HepG2 (cell line): Measurements from ENCODE around the gene UBR1. TPM values are rescaled to one million over a fixed set of nuclear protein-coding genes. Genes with fewer than 3 reads are reported as not detected.

Experiments used
- AKAP8 ChIP-seq: sonication (generic); formaldehyde crosslinking; IDR thresholded peaks from 2 replicates; pipeline ENCODE4 v1.5.1; 2020; ENCODE audit warnings: mild to moderate bottlenecking, missing genetic modification reagents
- FOSL1 ChIP-seq: sonication (generic); formaldehyde crosslinking; IDR thresholded peaks from 2 replicates; pipeline ENCODE4 v1.9.0; 2021; ENCODE audit warnings: missing genetic modification reagents, borderline replicate concordance
- FOXK2 ChIP-seq: fragments of 450-650 bp; IDR thresholded peaks from 2 replicates; pipeline ENCODE4 v1.6.1; 2016
- FOXP1 ChIP-seq, 2 experiments: fragments of 450-650 bp in 1 of 2; IDR thresholded peaks; 2 replicates each; pipeline ENCODE4 v1.6.1; 2017 to 2018; ENCODE audit warnings: antibody characterized with exemption in 1 of 2
- HNF4A ChIP-seq: sonication (generic); formaldehyde crosslinking; IDR thresholded peaks from 2 replicates; pipeline ENCODE4 v1.4.0; 2020; ENCODE audit warnings: missing genetic modification reagents
- HNRNPUL1 ChIP-seq: fragments of 200-400 bp; formaldehyde crosslinking; IDR thresholded peaks from 2 replicates; pipeline ENCODE4 v1.6.1; 2017; ENCODE audit warnings: low read depth, mild to moderate bottlenecking, low read length, moderate library complexity
- NCOR1 ChIP-seq: fragments of 200-600 bp; sonication (generic); IDR thresholded peaks from 2 replicates; pipeline ENCODE4 v1.7.0; 2017; ENCODE audit warnings: antibody characterized with exemption, low read length, borderline replicate concordance
- NR1H2 ChIP-seq: sonication (generic); formaldehyde crosslinking; IDR thresholded peaks from 2 replicates; pipeline ENCODE4 v1.8.1; 2022; ENCODE audit warnings: low read depth, missing genetic modification reagents, borderline replicate concordance
- PHF5A ChIP-seq: IDR thresholded peaks from one replicate; pipeline ENCODE4 v1.6.1; 2018; ENCODE audit warnings: low read depth, missing genetic modification reagents; ENCODE audit not compliant: unreplicated experiment
- SALL2 ChIP-seq: sonication (generic); formaldehyde crosslinking; IDR thresholded peaks from 2 replicates; pipeline ENCODE4 v1.8.1; 2023; ENCODE audit warnings: mild to moderate bottlenecking, missing genetic modification reagents, inconsistent platforms
- SMARCC2 ChIP-seq: fragments of 450-650 bp; IDR thresholded peaks from 2 replicates; pipeline ENCODE4 v1.6.1; 2017; ENCODE audit warnings: antibody characterized with exemption, mild to moderate bottlenecking
- U2AF2 ChIP-seq: fragments of 200-400 bp; formaldehyde crosslinking; IDR thresholded peaks from 2 replicates; pipeline ENCODE4 v1.6.1; 2017; ENCODE audit warnings: low read depth, mild to moderate bottlenecking, low read length
- YY1 ChIP-seq: IDR thresholded peaks from 2 replicates; pipeline ENCODE4 v1.6.1; 2011; ENCODE audit warnings: low read length, low read depth, moderate library complexity, mild to moderate bottlenecking; ENCODE audit not compliant: insufficient read depth, insufficient replicate concordance
- ZFP41 ChIP-seq: sonication (generic); formaldehyde crosslinking; IDR thresholded peaks from 2 replicates; pipeline ENCODE4 v1.4.0; 2020; ENCODE audit warnings: mild to moderate bottlenecking, missing genetic modification reagents, borderline replicate concordance
- ZNF17 ChIP-seq: sonication (generic); formaldehyde crosslinking; IDR thresholded peaks from 2 replicates; pipeline ENCODE4 v1.5.0; 2020; ENCODE audit warnings: mild to moderate bottlenecking, missing genetic modification reagents
- ZNF260 ChIP-seq: sonication (generic); formaldehyde crosslinking; IDR thresholded peaks from 2 replicates; pipeline ENCODE4 v1.4.0; 2020; ENCODE audit warnings: missing genetic modification reagents, low read depth, mild to moderate bottlenecking, borderline replicate concordance
- ZNF350 ChIP-seq: sonication (generic); formaldehyde crosslinking; IDR thresholded peaks from 2 replicates; pipeline ENCODE4 v1.4.0; 2020; ENCODE audit warnings: mild to moderate bottlenecking, low read depth, missing genetic modification reagents, borderline replicate concordance
- ZNF367 ChIP-seq: sonication (generic); formaldehyde crosslinking; IDR thresholded peaks from 2 replicates; pipeline ENCODE4 v1.4.0; 2020; ENCODE audit warnings: missing genetic modification reagents, borderline replicate concordance
- ZNF431 ChIP-seq: sonication (generic); formaldehyde crosslinking; IDR thresholded peaks from 2 replicates; pipeline ENCODE4 v1.9.0; 2022; ENCODE audit warnings: missing genetic modification reagents, low read depth, mild to moderate bottlenecking, borderline replicate concordance
- ZNF501 ChIP-seq: sonication (generic); formaldehyde crosslinking; IDR thresholded peaks from 2 replicates; pipeline ENCODE4 v1.5.1; 2020; ENCODE audit warnings: mild to moderate bottlenecking, moderate library complexity, missing genetic modification reagents
- ZNF557 ChIP-seq: sonication (generic); formaldehyde crosslinking; IDR thresholded peaks from 2 replicates; pipeline ENCODE4 v1.4.0; 2020; ENCODE audit warnings: missing genetic modification reagents
- ZNF577 ChIP-seq: sonication (generic); formaldehyde crosslinking; IDR thresholded peaks from 2 replicates; pipeline ENCODE4 v1.4.0; 2020; ENCODE audit warnings: mild to moderate bottlenecking, low read depth, missing genetic modification reagents, borderline replicate concordance
- ZNF766 ChIP-seq: sonication (generic); formaldehyde crosslinking; IDR thresholded peaks from 2 replicates; pipeline ENCODE4 v1.5.0; 2020; ENCODE audit warnings: missing genetic modification reagents, borderline replicate concordance
- ZNF878 ChIP-seq: sonication (generic); formaldehyde crosslinking; IDR thresholded peaks from 2 replicates; pipeline ENCODE4 v1.8.1; 2023; ENCODE audit warnings: mild to moderate bottlenecking, missing genetic modification reagents, moderate library complexity
- polyA plus RNA-seq, 8 experiments: library from polyadenylated mRNA; depleted of rRNA in 3 of 8; stranded (reverse) in 7 of 8; unstranded in 1 of 8; fragments of >200 nt; fragmentation: Illumina TruSeq in 4 of 8; extraction: Trizol in 4 of 8; gene quantifications; 2 replicates each; pipeline versions ENCODE4 v1.2.1 to v1.2.3, GENCODE V29; 2011 to 2016; ENCODE audit warnings: low read depth in 4 of 8, missing spikeins in 1 of 8, mixed read lengths in 1 of 8; ENCODE audit not compliant: insufficient read depth in 1 of 8
- total RNA-seq, 5 experiments: library from RNA; depleted of rRNA; stranded (reverse); fragments of >200 nt; fragmentation: Illumina TruSeq; extraction: Trizol; gene quantifications; 2 replicates each; pipeline ENCODE4 v1.2.3, GENCODE V29; 2016; ENCODE audit warnings: low read depth in 1 of 5
- TF ChIP-seq, protein P1 (sequence below): sonication (generic); formaldehyde crosslinking; IDR thresholded peaks from 2 replicates; pipeline ENCODE4 v1.5.1; 2020; ENCODE audit warnings: missing genetic modification reagents, mild to moderate bottlenecking, borderline replicate concordance
- TF ChIP-seq, protein P2 (sequence below): sonication (generic); formaldehyde crosslinking; IDR thresholded peaks from 2 replicates; pipeline ENCODE4 v1.4.0; 2020; ENCODE audit warnings: missing genetic modification reagents, low read depth, mild to moderate bottlenecking, borderline replicate concordance
- TF ChIP-seq, protein P3 (sequence below): sonication (generic); formaldehyde crosslinking; IDR thresholded peaks from 2 replicates; pipeline ENCODE4 v1.9.0; 2021; ENCODE audit warnings: missing genetic modification reagents, borderline replicate concordance

UBR1 gene
- total and polyA plus RNA-seq, 2 of the 13 experiments (the other 11 are each of a cell fraction or from before 2014, with no cell fraction given) = 6.4 to 18.0 TPM

DNA sequence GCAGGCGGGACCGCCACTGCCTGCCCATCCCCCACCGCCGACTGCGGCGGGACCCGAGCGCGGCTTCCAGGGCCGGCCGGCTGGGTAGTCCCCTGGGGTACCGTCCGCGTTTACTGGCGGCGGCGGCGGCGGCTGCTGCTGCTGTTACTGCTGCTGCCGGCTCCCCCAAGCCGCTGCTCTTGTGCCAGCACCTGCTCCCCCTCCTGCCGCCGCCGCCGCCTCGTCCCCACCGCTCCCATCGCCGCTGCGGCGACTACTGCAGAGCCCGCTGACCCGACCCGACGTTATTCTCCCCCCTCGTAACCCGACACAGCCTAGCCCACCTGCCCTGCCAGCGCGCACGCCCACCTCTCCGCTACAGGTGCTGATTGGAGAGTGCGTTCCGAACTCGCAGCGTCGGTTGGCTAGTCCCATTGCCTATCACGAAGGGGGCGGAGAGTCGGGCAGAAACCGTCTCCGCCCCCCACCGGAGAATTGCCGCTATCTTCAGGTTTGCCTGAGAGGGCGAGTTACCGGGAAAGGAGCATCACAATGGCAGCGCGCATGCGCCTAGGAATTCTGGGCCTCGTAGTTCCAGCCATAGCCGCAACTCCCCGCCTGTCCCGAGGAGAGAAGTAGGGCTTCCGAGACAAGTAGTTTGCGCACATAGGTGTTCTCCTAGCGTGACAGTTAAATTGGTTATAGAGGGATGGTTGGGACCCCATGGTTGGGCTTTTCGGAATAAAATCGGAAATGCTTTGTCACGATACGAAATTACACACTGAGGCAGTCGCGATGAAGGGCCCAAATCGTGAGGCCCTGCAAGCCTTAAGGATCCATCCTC lies 185.1 kb downstream of the UBR1 start, which contains the start of gene TTBK2 (continued):
- TF ChIP-seq FOSL1 (CRISPR knock-in tag) (no peak), NCOR1 (no peak), AKAP8 (no peak), FOXP1 (IDR thresholded peaks at IDR 0.05) (no peak), FOXP1 (CRISPR knock-in tag; IDR thresholded peaks at IDR 0.05) (no peak), SMARCC2 (no peak), HNRNPUL1 (no peak), PHF5A (no peak), ZNF260 (CRISPR knock-in tag) (no peak), ZNF367 (CRISPR knock-in tag) (no peak), YY1 (peak; percentile 66), NR1H2 (CRISPR knock-in tag) (no peak), ZNF350 (CRISPR knock-in tag) (no peak; the same call in 1 of the 2 replicates), ZNF557 (CRISPR knock-in tag) (no peak), FOXK2 (no peak), ZNF501 (CRISPR knock-in tag) (peak; percentile 71), ZFP41 (CRISPR knock-in tag) (no peak), SALL2 (CRISPR knock-in tag) (0 out of 2 replicates have a peak, but pooled peaks have one; percentile 31), ZNF577 (CRISPR knock-in tag) (no peak), ZNF431 (CRISPR knock-in tag) (no peak), HNF4A (CRISPR knock-in tag) (peak; percentile 21; the same call in 1 of the 2 replicates), ZNF766 (CRISPR knock-in tag) (0 out of 2 replicates have a peak, but pooled peaks have one; percentile 50), ZNF878 (no peak), ZNF17 (CRISPR knock-in tag) (no peak), U2AF2 (no peak)
- TF ChIP-seq, protein P1, sequence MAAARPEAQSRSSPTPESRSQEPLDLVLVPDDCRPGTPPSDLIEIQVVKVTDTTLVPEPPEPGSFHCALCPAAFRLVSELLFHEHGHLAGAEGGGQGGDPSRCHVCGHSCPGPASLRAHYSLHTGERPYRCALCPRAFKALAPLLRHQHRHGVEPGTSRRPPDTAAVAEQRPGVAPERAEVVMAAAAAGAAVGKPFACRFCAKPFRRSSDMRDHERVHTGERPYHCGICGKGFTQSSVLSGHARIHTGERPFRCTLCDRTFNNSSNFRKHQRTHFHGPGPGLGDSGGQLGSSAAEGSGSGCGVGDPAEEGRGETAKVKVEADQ (CRISPR knock-in tag) = no peak
- TF ChIP-seq, protein P2, sequence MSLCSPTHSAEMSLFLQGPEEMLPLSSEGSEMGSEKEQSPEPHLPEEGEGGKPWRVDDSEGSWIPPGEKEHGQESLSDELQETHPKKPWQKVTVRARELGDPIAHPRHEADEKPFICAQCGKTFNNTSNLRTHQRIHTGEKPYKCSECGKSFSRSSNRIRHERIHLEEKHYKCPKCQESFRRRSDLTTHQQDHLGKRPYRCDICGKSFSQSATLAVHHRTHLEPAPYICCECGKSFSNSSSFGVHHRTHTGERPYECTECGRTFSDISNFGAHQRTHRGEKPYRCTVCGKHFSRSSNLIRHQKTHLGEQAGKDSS (CRISPR knock-in tag) = no peak
- TF ChIP-seq, protein P3, sequence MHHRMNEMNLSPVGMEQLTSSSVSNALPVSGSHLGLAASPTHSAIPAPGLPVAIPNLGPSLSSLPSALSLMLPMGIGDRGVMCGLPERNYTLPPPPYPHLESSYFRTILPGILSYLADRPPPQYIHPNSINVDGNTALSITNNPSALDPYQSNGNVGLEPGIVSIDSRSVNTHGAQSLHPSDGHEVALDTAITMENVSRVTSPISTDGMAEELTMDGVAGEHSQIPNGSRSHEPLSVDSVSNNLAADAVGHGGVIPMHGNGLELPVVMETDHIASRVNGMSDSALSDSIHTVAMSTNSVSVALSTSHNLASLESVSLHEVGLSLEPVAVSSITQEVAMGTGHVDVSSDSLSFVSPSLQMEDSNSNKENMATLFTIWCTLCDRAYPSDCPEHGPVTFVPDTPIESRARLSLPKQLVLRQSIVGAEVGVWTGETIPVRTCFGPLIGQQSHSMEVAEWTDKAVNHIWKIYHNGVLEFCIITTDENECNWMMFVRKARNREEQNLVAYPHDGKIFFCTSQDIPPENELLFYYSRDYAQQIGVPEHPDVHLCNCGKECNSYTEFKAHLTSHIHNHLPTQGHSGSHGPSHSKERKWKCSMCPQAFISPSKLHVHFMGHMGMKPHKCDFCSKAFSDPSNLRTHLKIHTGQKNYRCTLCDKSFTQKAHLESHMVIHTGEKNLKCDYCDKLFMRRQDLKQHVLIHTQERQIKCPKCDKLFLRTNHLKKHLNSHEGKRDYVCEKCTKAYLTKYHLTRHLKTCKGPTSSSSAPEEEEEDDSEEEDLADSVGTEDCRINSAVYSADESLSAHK (CRISPR knock-in tag) = no peak
